Measurements from ENCODE around the gene COL4A2.

COL4A2 gene

DNA sequence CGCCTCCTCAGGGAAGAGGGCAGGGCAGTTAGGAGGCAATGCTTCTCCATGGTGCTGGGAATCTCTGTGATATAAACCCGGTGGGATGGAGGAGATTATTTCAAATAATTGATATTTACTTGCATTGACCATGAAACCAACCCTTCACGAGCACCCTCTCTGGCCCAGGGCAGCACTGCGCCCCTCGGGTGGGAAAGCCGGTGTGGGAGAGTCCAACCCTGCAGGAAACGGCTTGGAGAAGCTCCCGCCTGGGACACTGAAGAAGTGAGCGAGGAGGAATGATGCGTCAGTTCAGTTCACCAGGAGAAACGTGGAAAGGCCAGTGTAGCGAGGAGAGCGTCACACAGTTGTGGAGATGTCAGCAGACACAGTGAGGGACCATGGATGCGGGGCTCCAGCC lies 99.9 kb downstream of the COL4A2 start:
- no peak for DNase-seq

GRCh38 chr13:110407531-110407930 lies 100.4 kb downstream of the COL4A2 start:
- DNase-seq = no peak

DNA sequence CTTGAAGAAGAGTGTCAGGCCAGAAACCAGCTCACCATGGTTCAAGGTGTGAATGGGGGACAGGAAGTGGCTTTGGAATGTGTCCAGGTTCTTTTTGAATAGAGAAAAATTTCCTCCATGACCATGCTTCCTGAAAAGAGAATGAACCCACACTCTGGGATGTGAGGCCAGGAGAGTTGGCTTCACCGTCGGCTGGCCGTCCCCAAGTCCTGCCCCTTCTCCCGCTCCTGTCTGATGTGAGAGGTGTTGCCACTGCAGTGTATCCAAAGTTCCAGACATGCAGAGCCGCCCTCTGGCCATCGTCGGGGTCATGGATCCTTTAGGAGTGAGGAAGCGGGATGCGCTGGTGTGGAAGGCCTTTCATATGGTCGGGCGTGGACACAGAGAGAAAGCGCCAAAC lies 101.2 kb downstream of the COL4A2 start:
- peak; percentile 10 for DNase-seq

DNA sequence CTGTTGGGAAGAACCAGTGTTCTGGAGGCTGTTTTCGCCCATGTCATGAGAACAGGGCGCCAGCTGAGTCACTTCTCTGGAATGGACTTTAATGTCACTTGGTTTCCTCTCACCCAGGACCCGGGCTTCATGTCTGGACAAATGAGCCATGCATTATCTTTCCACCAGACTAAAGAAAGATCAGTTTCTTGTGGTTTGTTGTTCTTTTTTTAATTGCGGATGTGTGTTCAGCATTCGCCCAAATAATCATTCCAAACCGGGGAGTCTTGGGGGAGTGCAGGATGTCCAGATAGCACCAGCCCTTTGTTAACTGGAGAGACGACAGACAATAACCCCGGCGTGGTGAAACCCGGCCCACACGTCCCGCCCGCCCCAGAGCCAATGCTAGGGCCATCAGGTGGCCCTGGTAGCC lies 102.5 kb downstream of the COL4A2 start:
- no peak for DNase-seq

DNA sequence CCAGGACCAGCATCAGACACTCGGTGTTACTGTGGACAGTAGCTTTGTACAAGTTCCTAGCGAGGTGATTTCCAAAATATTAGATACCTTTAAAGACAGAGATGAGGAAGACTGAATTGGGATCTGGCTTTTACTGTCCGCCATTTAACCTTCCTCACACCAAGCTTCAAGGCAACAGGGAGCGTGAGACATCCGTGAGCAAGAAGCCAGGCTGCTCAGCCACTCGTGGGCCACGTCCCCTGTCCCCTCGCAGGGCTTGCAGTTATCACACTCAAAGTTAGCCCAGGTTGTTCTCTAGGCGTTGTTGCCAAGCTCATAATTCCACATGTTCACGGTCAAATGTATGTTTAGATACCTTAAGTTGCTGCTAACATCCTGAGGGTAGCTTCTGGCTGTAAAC lies 102.9 kb downstream of the COL4A2 start:
- no peak for DNase-seq

GRCh38 chr13:110410936-110411687 lies 104.0 kb downstream of the COL4A2 start:
- DNase-seq = no peak

- no peak for DNase-seq
These were observed 104.6 kb downstream of the COL4A2 start for GRCh38 chr13:110411688-110412059.

DNA sequence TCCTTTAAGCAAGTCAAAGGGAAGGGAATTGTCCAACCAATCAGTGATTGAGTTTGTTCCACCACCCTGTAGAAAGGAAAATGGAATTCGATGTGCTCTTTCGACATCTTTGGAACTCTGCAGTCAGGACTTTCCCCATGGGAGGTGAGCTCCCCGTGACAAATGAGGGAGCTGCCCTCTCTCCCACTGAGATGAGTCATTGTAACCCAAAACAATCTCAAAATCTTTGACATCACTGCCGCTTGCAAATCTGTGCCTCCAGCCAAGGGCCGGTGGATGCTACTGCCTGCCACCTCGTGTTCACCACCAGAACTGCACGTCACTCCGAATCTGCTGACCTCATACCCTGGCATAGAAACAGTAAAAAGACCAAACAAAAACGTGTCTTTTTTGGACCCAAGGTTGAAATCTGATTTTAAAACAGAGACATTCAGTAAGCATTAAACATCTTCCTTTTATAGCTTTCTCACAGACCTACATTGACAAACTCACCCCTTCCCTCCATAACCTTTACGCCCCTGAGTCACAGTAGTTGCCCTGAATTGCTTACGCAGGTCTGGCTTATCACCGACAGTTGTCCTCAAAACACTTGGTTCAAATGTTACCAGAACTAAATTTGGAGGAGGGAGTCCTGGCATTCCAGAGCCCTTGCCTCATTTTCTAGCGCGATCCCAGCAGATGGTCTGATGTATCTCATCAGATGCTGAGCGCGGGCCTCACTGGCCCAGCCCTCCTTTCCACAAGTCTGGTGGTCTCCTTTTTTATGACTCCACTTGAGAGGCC lies 105.2 kb downstream of the COL4A2 start:
- DNase-seq = peak; percentile 75

DNA sequence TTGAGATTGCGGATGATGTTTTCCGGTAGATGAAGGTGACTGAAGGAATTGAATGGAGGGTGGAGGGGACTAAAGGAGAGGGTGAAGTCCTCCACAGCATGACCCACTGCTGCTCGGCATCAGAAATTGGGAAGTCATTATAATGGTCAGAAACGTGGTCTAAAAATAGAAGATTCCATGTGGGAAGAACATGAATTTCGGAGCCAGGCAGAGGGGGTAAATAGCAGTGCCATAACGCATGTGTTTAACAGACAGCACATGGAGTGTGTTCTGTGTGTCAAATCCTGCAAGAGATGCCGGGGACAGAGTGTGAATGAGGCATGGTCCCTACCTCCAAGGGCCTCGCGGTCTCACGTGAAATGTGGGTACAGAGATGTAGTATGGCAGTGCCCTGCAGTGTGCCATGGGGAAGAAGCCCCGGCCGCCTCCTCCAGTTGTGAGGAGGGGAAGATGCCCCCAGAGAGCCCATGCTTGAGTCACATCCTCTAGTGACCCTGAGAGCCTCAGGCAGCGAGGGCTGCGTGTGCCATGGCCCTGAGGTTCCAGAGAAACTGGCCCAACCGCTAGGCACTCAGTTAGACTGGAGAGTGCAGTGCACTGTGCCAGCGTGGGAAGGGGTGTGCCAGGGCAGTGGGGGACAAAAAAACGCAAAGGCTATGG lies 106.1 kb downstream of the COL4A2 start:
- no peak for DNase-seq

- DNase-seq = no peak
These were observed 106.6 kb downstream of the COL4A2 start for GRCh38 chr13:110413676-110414040.

- DNase-seq = no peak
These were observed 107.2 kb downstream of the COL4A2 start for GRCh38 chr13:110414283-110414682.

- DNase-seq = no peak
These were observed 107.8 kb downstream of the COL4A2 start for GRCh38 chr13:110414931-110415330.

DNA sequence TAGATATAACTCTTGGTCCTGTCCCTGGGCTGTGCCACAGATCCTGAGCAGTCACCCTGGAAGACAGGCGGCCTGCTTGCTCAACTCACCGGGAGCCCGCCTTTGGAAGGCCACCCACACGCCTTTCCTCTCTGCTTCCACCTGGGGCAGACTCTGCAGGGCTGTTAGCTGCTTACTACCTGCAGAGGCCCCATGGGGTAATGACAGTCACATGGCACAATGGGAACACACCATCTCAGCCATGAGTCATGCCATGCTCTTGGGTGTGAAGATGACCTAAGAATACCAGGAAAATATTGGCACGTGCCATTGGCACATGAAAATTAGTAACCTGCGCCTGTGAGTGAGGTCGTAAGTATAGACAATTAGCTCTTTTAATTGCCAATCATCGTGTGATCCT lies 108.6 kb downstream of the COL4A2 start:
- peak; percentile 62 for DNase-seq

GRCh38 chr13:110416131-110417025 lies 109.3 kb downstream of the COL4A2 start:
- no peak for DNase-seq

- no peak for DNase-seq
These were observed 111.9 kb downstream of the COL4A2 start for GRCh38 chr13:110418944-110419343.

DNA sequence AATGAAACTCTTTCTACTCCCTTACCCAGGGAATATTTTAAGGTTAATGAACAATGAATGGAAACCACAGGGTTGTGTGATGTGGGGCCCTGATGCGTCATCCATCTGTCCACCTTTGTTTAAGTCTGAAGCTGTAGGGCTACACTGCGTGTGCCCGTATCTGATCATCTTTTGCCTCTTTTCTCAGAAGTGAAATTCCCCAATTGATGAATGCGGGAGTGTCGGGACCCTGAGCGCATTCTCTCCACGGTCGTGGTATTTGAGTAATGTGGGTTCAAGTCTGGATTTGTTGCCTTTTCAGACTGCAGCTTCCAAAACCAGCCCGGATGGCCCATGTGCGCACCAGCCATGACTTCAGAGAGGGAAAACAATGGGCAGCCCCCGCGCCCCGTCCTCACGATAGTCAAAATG lies 112.3 kb downstream of the COL4A2 start:
- no peak for DNase-seq

DNA sequence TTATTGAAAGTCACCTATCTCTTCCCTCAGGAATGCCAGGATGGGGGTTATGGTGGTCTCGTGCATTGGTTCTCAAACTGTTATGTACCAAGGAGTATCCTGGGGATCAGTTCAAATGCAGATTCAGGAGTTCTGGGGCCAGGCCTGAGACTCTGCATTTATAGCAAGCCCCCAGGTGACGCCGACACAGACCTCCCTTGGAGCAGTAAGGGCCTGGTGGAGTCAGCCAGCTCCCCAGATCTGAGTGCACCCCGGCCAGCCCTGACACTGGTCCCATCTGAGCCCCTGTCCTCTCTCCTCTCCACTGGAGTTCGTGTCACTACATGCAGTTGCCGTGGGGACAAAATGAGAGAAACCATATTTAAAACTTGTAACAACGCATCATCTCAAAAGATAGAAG lies 112.9 kb downstream of the COL4A2 start:
- DNase-seq = no peak

DNA sequence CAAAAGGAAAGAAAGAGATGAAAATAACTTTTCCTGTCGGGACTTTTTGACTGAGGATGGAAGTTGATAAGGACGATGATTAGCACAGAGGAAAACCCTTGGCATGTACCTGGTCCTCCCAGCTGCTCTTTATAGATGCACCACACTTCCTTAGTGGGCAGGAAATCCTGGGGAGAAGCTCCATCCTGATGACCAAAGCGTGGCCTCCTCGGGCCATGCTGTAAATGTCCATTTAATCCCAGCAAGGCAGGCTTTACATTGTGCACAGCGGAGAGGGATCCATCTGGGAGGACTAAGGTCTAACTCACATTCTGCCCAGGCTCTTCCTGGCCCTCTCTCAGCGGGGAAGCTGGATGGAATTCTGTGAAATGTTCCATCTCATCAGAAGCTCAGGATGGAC lies 113.5 kb downstream of the COL4A2 start:
- DNase-seq = no peak

GRCh38 chr13:110421061-110421460 lies 114.0 kb downstream of the COL4A2 start:
- DNase-seq = no peak

DNA sequence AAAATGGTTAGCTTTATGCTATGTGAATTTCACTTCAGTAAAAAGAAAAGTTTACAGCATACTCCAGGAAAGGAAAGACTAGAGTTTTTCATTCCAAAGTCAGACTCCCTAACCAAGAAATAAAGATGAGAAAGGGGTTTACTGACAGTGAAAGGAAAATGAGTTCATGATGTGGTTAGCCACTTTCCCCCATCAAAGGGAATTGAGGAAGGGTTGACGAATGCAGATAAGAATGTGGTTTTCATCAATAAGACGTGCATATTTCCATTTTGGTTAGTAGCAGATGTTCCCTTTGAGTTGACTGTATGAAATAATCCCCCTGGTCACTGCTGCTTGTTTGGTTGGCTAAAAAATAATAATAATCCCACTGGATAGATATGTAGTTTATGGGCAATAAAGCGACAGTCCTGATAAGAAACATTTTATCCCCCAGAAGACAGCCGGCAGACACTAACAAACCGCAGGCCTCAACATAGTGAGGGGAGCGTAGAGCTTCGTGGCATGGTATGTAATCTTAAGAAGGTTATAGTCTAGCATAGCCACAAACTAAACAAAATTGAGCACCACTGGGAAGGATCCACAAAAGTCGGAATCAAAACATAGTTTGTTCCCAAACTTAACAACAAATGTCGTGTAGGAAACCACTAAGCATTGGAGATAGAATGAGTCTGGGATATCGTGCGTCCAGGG lies 114.8 kb downstream of the COL4A2 start:
- no peak for DNase-seq

- no peak for DNase-seq
These were observed 116.0 kb downstream of the COL4A2 start for GRCh38 chr13:110422913-110423688.

All from COR-L47 (cell line).